ENCODE data around the gene STK24. TPM values are rescaled to one million over a fixed set of nuclear protein-coding genes. Genes with fewer than 3 reads are reported as not detected.

STK24 gene
- polyA plus RNA-seq, 2 of the 4 experiments (the other 2 are of a cell fraction) = 46.1 to 55.6 TPM

DNA sequence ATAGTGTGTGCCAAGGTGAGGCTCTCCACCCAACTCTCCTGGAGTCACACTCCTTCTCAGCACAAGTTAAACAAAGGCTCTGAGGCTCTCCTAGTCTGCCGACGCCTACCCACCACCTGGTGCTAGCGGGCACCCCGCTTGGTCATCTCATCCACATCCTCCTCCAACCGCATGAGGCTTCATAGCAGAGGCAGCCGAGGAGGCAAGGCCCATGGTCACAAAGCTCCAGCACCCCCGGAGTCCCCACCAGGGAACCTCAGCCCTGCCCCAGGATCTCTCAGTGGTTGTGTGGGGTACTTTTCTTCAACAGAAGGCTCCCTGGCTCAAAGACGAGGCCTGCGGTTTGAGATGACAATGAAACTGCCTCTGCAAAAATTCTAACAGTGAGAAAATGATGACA, 43.0 kb downstream of the STK24 start (continued):
- TF ChIP-seq JUNB (IDR thresholded peaks at IDR 0.05) (no peak), POLR2AphosphoS2 (conservative IDR thresholded peaks at IDR 0.05; ENCODE audit: low read length) (no peak)
- TF ChIP-seq, protein P1, sequence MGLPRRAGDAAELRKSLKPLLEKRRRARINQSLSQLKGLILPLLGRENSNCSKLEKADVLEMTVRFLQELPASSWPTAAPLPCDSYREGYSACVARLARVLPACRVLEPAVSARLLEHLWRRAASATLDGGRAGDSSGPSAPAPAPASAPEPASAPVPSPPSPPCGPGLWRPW (IDR thresholded peaks at IDR 0.05) = no peak

DNA sequence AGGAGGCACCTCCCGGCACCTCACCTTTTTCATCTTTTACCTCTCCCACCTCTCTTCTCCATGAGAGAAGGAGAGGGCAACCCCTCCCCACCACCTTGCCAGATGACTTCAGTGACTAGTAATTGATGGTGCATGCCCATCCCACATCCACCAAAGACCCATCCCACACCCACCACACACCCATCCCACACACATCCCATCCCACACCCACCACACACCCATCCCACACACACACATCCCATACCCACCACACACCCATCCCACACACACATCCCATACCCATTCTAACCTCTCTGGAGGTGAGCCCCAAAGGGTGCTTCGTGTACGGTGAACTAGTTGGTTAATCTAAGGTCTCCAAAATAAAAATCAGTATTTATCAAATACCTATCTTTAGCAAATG, 44.7 kb downstream of the STK24 start:
- CTCF ChIA-PET = interaction anchor here (1.9 kb wide), 1 partner anchor 86 kb away, joined by 5 read pairs; no protein-coding TSS in a partner anchor
- Histone ChIP-seq H3K4me1 (peaks cover 14% of the 10 kb centered on the region; the same call in 2 of the 3 replicates), H3K27ac (no peak overlapping the region), H3K4me3 (no peak overlapping the region), H3K4me2 (no peak overlapping the region), H3K9me3 (no peaks in the 10 kb centered on the region)
- POLR2A ChIA-PET = no interaction called here
- 97% methylated on average over 3 of the region's 3 CpGs for WGBS (ENCODE audit: missing lambda C conversion rate)
- no peak for DNase-seq (ENCODE audit: low read depth in 1 of 2, low spot score in 1 of 2)
- TF ChIP-seq RFX5 (IDR thresholded peaks at IDR 0.05) = no peak
- TF ChIP-seq TFCP2L1 (CRISPR knock-in tag; IDR thresholded peaks at IDR 0.05) = no peak
- no peak for TF ChIP-seq NFE2L2 (conservative IDR thresholded peaks at IDR 0.05; ENCODE audit: low read length)
- TF ChIP-seq KDM1A (IDR thresholded peaks at IDR 0.05; ENCODE audit: low read depth) = no peak
- TF ChIP-seq CBX2 (IDR thresholded peaks at IDR 0.05; ENCODE audit: borderline replicate concordance, low read depth) = no peak
- TF ChIP-seq, protein P1 (IDR thresholded peaks at IDR 0.05) = no peak
- no peak for TF ChIP-seq FOSL2 (IDR thresholded peaks at IDR 0.05)
- no peak for TF ChIP-seq FOSL2 (CRISPR knock-in tag; IDR thresholded peaks at IDR 0.05)
- no peak for FAIRE-seq
- no peak for ATAC-seq

DNA sequence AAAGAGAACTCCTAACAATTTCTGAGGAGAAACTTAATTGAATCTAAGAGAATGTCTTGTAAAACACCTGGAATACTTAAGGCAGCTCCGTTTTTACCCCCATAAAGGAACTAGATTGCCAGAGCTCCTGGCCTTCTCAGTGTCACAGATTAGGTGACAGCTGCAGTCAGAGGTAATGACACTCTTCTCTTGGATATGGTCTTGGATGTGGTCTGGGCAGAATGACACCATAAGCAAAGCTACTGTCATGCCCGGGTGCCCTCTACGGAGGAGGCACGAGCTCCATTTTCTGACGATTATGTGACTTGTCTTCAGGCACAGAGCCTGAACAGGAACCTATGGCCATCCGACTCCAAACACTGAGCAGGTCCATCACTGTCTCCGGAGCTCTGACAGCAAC, 46.7 kb downstream of the STK24 start:
- Histone ChIP-seq H3K4me1 (peaks cover 4% of the 10 kb centered on the region; the same call in 2 of the 3 replicates), H3K4me2 (no peak overlapping the region), H3K27ac (no peak overlapping the region), H3K9me3 (no peaks in the 10 kb centered on the region), H3K4me3 (no peak overlapping the region)
- ChIA-PET CTCF (interaction anchor here (0.9 to 1.6 kb wide), 2 partner anchors 11 to 123 kb away, joined by 3 to 4 read pairs; no protein-coding TSS in a partner anchor), POLR2A (no interaction called here)
- no peak for DNase-seq (ENCODE audit: low read depth in 1 of 2, low spot score in 1 of 2)
- 89% methylated on average over 7 of the region's 7 CpGs for WGBS (ENCODE audit: missing lambda C conversion rate)
- no peak for FAIRE-seq
- TF ChIP-seq HEYL (CRISPR knock-in tag; IDR thresholded peaks at IDR 0.05) (no peak), MYC (IDR thresholded peaks at IDR 0.05; ENCODE audit: borderline replicate concordance, low read length) (no peak), JUN (IDR thresholded peaks at IDR 0.05) (no peak), SMC3 (IDR thresholded peaks at IDR 0.05) (no peak), ZSCAN20 (CRISPR knock-in tag; IDR thresholded peaks at IDR 0.05) (no peak), SREBF2 (IDR thresholded peaks at IDR 0.05) (no peak), HOXB5 (CRISPR knock-in tag; IDR thresholded peaks at IDR 0.05) (no peak), CBX2 (IDR thresholded peaks at IDR 0.05; ENCODE audit: borderline replicate concordance, low read depth) (no peak), BCL3 (IDR thresholded peaks at IDR 0.05) (no peak), KDM5A (IDR thresholded peaks at IDR 0.05) (no peak), RAD21 (conservative IDR thresholded peaks at IDR 0.05 in 1 of 2, IDR thresholded peaks at IDR 0.05 in 1 of 2) (no peak), ESRRA (IDR thresholded peaks at IDR 0.05; ENCODE audit: borderline replicate concordance, low read length) (no peak), TP53 (CRISPR knock-in tag; IDR thresholded peaks at IDR 0.05) (no peak)
- no peak for ATAC-seq

- FAIRE-seq (no peak), DNase-seq (ENCODE audit: low read depth in 1 of 2, low spot score in 1 of 2) (no peak), ATAC-seq (no peak)
- ChIA-PET POLR2A (no interaction called here), CTCF (interaction anchor here (0.9 to 1.3 kb wide), 3 partner anchors 12 to 124 kb away, joined by 3 to 5 read pairs (median 3); no protein-coding TSS in a partner anchor)
- H3K4me2 ChIP-seq = no peak overlapping the region
- no peaks in the 10 kb centered on the region for H3K4me1 ChIP-seq
- H3K4me3 ChIP-seq = no peak overlapping the region
- WGBS (ENCODE audit: missing lambda C conversion rate) = 94% methylated on average over 8 of the region's 8 CpGs
- no peaks in the 10 kb centered on the region for H3K9me3 ChIP-seq
- H3K27ac ChIP-seq = no peak overlapping the region
- no peak for TF ChIP-seq ESRRA (IDR thresholded peaks at IDR 0.05; ENCODE audit: borderline replicate concordance, low read length)
- TF ChIP-seq, protein P2, sequence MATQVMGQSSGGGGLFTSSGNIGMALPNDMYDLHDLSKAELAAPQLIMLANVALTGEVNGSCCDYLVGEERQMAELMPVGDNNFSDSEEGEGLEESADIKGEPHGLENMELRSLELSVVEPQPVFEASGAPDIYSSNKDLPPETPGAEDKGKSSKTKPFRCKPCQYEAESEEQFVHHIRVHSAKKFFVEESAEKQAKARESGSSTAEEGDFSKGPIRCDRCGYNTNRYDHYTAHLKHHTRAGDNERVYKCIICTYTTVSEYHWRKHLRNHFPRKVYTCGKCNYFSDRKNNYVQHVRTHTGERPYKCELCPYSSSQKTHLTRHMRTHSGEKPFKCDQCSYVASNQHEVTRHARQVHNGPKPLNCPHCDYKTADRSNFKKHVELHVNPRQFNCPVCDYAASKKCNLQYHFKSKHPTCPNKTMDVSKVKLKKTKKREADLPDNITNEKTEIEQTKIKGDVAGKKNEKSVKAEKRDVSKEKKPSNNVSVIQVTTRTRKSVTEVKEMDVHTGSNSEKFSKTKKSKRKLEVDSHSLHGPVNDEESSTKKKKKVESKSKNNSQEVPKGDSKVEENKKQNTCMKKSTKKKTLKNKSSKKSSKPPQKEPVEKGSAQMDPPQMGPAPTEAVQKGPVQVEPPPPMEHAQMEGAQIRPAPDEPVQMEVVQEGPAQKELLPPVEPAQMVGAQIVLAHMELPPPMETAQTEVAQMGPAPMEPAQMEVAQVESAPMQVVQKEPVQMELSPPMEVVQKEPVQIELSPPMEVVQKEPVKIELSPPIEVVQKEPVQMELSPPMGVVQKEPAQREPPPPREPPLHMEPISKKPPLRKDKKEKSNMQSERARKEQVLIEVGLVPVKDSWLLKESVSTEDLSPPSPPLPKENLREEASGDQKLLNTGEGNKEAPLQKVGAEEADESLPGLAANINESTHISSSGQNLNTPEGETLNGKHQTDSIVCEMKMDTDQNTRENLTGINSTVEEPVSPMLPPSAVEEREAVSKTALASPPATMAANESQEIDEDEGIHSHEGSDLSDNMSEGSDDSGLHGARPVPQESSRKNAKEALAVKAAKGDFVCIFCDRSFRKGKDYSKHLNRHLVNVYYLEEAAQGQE (IDR thresholded peaks at IDR 0.05) = no peak
- TF ChIP-seq, protein P3, sequence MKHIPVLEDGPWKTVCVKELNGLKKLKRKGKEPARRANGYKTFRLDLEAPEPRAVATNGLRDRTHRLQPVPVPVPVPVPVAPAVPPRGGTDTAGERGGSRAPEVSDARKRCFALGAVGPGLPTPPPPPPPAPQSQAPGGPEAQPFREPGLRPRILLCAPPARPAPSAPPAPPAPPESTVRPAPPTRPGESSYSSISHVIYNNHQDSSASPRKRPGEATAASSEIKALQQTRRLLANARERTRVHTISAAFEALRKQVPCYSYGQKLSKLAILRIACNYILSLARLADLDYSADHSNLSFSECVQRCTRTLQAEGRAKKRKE (CRISPR knock-in tag; IDR thresholded peaks at IDR 0.05; ENCODE audit: low read depth) = no peak
- no peak for TF ChIP-seq GATA3 (IDR thresholded peaks at IDR 0.05; ENCODE audit: borderline replicate concordance)
- TF ChIP-seq HDAC2 (IDR thresholded peaks at IDR 0.05) = no peak
- no peak for TF ChIP-seq CBX2 (IDR thresholded peaks at IDR 0.05; ENCODE audit: borderline replicate concordance, low read depth)
- TF ChIP-seq, protein P4, sequence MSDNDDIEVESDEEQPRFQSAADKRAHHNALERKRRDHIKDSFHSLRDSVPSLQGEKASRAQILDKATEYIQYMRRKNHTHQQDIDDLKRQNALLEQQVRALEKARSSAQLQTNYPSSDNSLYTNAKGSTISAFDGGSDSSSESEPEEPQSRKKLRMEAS (IDR thresholded peaks at IDR 0.05) = no peak
These were observed 47.7 kb downstream of the STK24 start for GRCh38 chr13:98529171-98529570.

All from A549 (cell line).